Measurements from ENCODE around the gene INAFM2. TPM values are rescaled to one million over a fixed set of nuclear protein-coding genes. Genes with fewer than 3 reads are reported as not detected.

INAFM2 gene
- total and polyA plus RNA-seq, 2 of the 4 experiments (the other 2 are of a cell fraction), result 10.4 to 14.0 TPM

DNA sequence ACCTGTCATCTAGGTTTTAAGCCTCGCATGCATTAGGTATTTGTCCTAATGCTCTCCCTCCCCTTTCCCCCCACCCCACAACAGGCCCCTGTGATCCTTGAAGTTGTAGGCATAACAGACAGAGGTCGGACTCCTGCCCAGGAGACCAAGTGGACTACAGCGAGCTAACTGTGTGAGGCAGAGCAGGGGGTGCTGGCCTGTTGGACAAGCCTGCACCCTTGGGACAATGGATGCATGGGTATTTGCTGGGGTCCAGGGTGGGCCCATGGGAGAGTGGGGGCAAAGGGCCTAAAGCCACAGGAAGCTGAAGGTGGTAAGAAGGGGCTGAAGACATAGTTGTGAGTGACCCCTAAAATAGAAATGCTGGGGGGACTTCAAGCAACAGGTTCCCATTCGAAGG, 18.2 kb upstream of the INAFM2 start:
- H3K4ac ChIP-seq (ENCODE audit: low read depth, low read length), result no peak overlapping the region
- no peak overlapping the region for H3K18ac ChIP-seq (ENCODE audit: low read depth, low read length)
- peaks cover 4% of the 10 kb centered on the region for H3K9me3 ChIP-seq (ENCODE audit: control insufficient read depth, insufficient read depth, low read length)
- intact Hi-C loops (cut with micrococcal nuclease), result no loop called here
- ATAC-seq (ENCODE audit: low read depth) (no peak), DNase-seq (no peak)
- no peak overlapping the region for H3K56ac ChIP-seq (ENCODE audit: extremely low read depth, insufficient read depth, low read length)
- no peak overlapping the region for H2BK20ac ChIP-seq (ENCODE audit: low read depth, low read length)
- H4K8ac ChIP-seq (ENCODE audit: low read depth in 2 of 2, low read length in 2 of 2), result no peak overlapping the region
- H2AK5ac ChIP-seq (ENCODE audit: low read depth, low read length), result no peak overlapping the region
- H4K20me1 ChIP-seq (ENCODE audit: insufficient read depth, low read length), result no peaks in the 10 kb centered on the region
- H3K79me1 ChIP-seq (ENCODE audit: low read depth in 1 of 2, low read length in 2 of 2), result no peaks in the 10 kb centered on the region
- H3K27me3 ChIP-seq (ENCODE audit: control insufficient read depth, insufficient read depth, low read length), result peaks cover 56% of the 10 kb centered on the region
- no peak overlapping the region for H4K91ac ChIP-seq (ENCODE audit: insufficient read depth, low read depth, low read length)
- no peaks in the 10 kb centered on the region for H3K9me1 ChIP-seq (ENCODE audit: insufficient read depth, low read length)
- no peak overlapping the region for H2BK120ac ChIP-seq (ENCODE audit: low read depth, low read length)
- no peaks in the 10 kb centered on the region for H3K36me3 ChIP-seq (ENCODE audit: control insufficient read depth, insufficient read depth, low read length)
- H2BK15ac ChIP-seq (ENCODE audit: low read depth, low read length), result no peak overlapping the region
- no peak overlapping the region for H2AFZ ChIP-seq (replicated peaks; ENCODE audit: low read length, poor library complexity)
- H3K23ac ChIP-seq (ENCODE audit: low read depth, low read length), result no peak overlapping the region
- no peak overlapping the region for H2AK9ac ChIP-seq (replicated peaks; ENCODE audit: low read depth, low read length, poor library complexity)
- H3K14ac ChIP-seq (replicated peaks; ENCODE audit: low read depth, low read length), result no peak overlapping the region
- H4K5ac ChIP-seq (ENCODE audit: low read depth, low read length), result no peak overlapping the region
- 60% methylated on average over 1 of the region's 4 CpGs; no CpG with 5 or more reads in 1 of the 2 experiments for WGBS, 2 experiments (ENCODE audit: extremely low coverage in 2 of 2, insufficient read length in 1 of 2)
- POLR2A ChIA-PET (ENCODE audit: unreplicated experiment), result no interaction called here
- H3K4me2 ChIP-seq (ENCODE audit: low read depth, low read length), result no peak overlapping the region
- H2BK5ac ChIP-seq (ENCODE audit: low read depth, low read length, poor library complexity, severe bottlenecking), result no peak overlapping the region
- in situ Hi-C loops (cut with MboI; ENCODE audit: low sequenced_read_pairs), result no loop called here
- peaks cover 6% of the 10 kb centered on the region for H3K4me1 ChIP-seq (ENCODE audit: control insufficient read depth, insufficient read depth, low read length)
- no peak overlapping the region for H3K9ac ChIP-seq (ENCODE audit: low read depth, low read length)
- CTCF ChIA-PET, result interaction anchor here (1.0 kb wide), 1 partner anchor 14 kb away, joined by 3 read pairs; no protein-coding TSS in a partner anchor
- TF ChIP-seq CEBPB (IDR thresholded peaks at IDR 0.05; ENCODE audit: low read depth, low read length), result no peak
- no peak for TF ChIP-seq BHLHE40 (IDR thresholded peaks at IDR 0.05; ENCODE audit: low read depth, low read length)
- no peak for TF ChIP-seq NFE2L2 (IDR thresholded peaks at IDR 0.05; ENCODE audit: low read depth, low read length)
- TF ChIP-seq RAD21 (IDR thresholded peaks at IDR 0.05; ENCODE audit: low read length), result no peak
- TF ChIP-seq SMC3 (IDR thresholded peaks at IDR 0.05; ENCODE audit: low read depth, low read length), result no peak
- TF ChIP-seq RFX5 (IDR thresholded peaks at IDR 0.05; ENCODE audit: low read depth, low read length), result no peak
- TF ChIP-seq, protein P1, sequence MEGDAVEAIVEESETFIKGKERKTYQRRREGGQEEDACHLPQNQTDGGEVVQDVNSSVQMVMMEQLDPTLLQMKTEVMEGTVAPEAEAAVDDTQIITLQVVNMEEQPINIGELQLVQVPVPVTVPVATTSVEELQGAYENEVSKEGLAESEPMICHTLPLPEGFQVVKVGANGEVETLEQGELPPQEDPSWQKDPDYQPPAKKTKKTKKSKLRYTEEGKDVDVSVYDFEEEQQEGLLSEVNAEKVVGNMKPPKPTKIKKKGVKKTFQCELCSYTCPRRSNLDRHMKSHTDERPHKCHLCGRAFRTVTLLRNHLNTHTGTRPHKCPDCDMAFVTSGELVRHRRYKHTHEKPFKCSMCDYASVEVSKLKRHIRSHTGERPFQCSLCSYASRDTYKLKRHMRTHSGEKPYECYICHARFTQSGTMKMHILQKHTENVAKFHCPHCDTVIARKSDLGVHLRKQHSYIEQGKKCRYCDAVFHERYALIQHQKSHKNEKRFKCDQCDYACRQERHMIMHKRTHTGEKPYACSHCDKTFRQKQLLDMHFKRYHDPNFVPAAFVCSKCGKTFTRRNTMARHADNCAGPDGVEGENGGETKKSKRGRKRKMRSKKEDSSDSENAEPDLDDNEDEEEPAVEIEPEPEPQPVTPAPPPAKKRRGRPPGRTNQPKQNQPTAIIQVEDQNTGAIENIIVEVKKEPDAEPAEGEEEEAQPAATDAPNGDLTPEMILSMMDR (conservative IDR thresholded peaks at IDR 0.05; ENCODE audit: low read depth, low read length), result no peak
- no peak for TF ChIP-seq FOS (IDR thresholded peaks at IDR 0.05; ENCODE audit: low read depth, low read length)
- no peak overlapping the region for H3K27ac ChIP-seq (ENCODE audit: insufficient read depth, low read length)
- dilution Hi-C loops (cut with HindIII; ENCODE audit: low sequenced_read_pairs, unreplicated experiment), result no loop called here
- no TSS peak for BruUV-seq (replicated peaks)
- no peak overlapping the region for H3K4me3 ChIP-seq (ENCODE audit: insufficient read depth, low read depth, low read length)
